Keratinocyte (primary cell): ENCODE data around the gene THRB.

Experiments used
- EZH2 ChIP-seq: IDR thresholded peaks from one replicate; pipeline ENCODE4 v1.6.1; 2012; ENCODE audit warnings: inconsistent platforms, mild to moderate bottlenecking, low read length, moderate library complexity
- TF ChIP-seq, protein P1 (sequence below), 3 experiments: IDR thresholded peaks in 1 of 3; conservative IDR thresholded peaks in 1 of 3; optimal IDR thresholded peaks in 1 of 3; 2 replicates in 2 of 3; 3 replicates in 1 of 3; pipeline versions ENCODE3 to v1.5.1; 2011; ENCODE audit warnings: low read length in 3 of 3, mild to moderate bottlenecking in 3 of 3, moderate library complexity in 2 of 3, control low read depth in 1 of 3, inconsistent platforms in 1 of 3; ENCODE audit not compliant: insufficient read depth in 2 of 3; ENCODE audit errors: extremely low read depth in 1 of 3

DNA sequence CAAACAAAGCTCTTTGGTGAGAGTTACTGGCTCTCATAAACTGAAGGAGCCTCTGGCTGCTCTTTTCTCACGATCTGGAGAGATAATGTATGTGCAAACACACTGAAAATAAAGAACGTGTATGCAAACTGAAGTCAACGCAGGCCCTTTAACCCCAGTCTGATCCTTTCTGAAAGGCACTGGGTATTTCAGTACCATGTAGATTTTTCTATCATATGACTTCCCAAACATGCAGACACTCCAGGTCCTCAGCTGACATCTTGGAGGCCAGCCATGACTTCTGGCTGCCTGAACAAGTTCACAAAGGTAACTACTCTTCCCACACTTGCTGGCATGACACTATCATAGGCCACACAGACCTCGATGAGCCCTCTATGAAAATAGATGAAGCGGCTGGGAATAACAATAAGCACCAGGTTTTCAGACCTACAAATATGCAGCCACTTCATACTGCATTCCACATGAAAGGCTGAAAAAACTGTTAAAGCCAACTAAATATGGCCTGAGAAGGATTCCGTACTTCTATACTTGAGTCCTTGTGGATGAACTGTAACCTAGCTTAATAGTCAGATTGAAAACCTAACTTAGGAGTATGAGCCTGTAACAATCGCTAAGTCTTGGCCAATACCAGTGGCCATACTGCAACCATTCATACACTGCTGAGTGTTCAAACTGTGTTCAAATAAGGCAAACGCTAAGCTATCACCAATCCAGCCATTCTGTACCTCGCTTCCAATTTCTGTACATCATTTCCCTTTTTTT is 121.3 kb downstream of the THRB start:
- TF ChIP-seq, protein P1, sequence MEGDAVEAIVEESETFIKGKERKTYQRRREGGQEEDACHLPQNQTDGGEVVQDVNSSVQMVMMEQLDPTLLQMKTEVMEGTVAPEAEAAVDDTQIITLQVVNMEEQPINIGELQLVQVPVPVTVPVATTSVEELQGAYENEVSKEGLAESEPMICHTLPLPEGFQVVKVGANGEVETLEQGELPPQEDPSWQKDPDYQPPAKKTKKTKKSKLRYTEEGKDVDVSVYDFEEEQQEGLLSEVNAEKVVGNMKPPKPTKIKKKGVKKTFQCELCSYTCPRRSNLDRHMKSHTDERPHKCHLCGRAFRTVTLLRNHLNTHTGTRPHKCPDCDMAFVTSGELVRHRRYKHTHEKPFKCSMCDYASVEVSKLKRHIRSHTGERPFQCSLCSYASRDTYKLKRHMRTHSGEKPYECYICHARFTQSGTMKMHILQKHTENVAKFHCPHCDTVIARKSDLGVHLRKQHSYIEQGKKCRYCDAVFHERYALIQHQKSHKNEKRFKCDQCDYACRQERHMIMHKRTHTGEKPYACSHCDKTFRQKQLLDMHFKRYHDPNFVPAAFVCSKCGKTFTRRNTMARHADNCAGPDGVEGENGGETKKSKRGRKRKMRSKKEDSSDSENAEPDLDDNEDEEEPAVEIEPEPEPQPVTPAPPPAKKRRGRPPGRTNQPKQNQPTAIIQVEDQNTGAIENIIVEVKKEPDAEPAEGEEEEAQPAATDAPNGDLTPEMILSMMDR (optimal IDR thresholded peaks at IDR 0.05 in 1 of 3, IDR thresholded peaks at IDR 0.05 in 1 of 3, conservative IDR thresholded peaks at IDR 0.05 in 1 of 3; ENCODE audit: extremely low read depth in 1 of 3, insufficient read depth in 2 of 3, low read length in 3 of 3) = no peak
- TF ChIP-seq EZH2 = no peak
